B cell (primary cell): ENCODE results near the gene FAM120B. TPM values are rescaled to one million over a fixed set of nuclear protein-coding genes. Genes with fewer than 3 reads are reported as not detected.

ENCODE experiments used
- ATAC-seq: fragments of 200-7000 bp; cut with Tn5 transposase; one replicate; pipeline ENCODE4 v1.10.0; 2021; ENCODE audit warnings: low read depth, mild to moderate bottlenecking, moderate number of reproducible peaks, moderate library complexity
- CTCF ChIA-PET: fragments of 350-600 bp; sonication (Branson Sonifier 250); formaldehyde crosslinking; loops from one replicate; lab custom pipeline; 2021; ENCODE audit warnings: antibody characterized with exemption, inconsistent platforms; lab: Charles Lee
- POLR2A ChIA-PET: fragments of 350-600 bp; sonication (Branson Sonifier 250); formaldehyde crosslinking; loops from one replicate; lab custom pipeline; 2021; ENCODE audit warnings: antibody characterized with exemption; lab: Charles Lee
- DNase-seq: peaks from one replicate; pipeline ENCODE4 v3.0.0; 2013
- H2AFZ ChIP-seq: 2 replicates; pipeline ENCODE4 v1.6.1; 2012; ENCODE audit warnings: mild to moderate bottlenecking, low read depth, low read length; ENCODE audit not compliant: insufficient read depth, poor library complexity, severe bottlenecking
- H3K27ac ChIP-seq, 2 donors: 1 replicate in 1 of 2; 2 replicates in 1 of 2; pipeline ENCODE4 v1.5.1; 2012 to 2013; ENCODE audit warnings: low read length in 2 of 2, mild to moderate bottlenecking in 2 of 2, moderate library complexity in 1 of 2
- H3K27me3 ChIP-seq, 4 experiments: fragments of 200-600 bp in 1 of 4; sonication (generic) in 1 of 4; replicated peaks in 1 of 4; 1 replicate in 2 of 4; 2 replicates in 2 of 4; pipeline versions ENCODE4 v1.6.1 to v1.7.0; 2013 to 2016; ENCODE audit warnings: low read length in 3 of 4, mild to moderate bottlenecking in 2 of 4, mixed read lengths in 1 of 4, moderate library complexity in 1 of 4; ENCODE audit not compliant: insufficient read depth in 4 of 4, control insufficient read depth in 3 of 4; ENCODE audit errors: control extremely low read depth in 1 of 4
- H3K36me3 ChIP-seq, 2 experiments: replicated peaks in 1 of 2; 1 replicate in 1 of 2; 2 replicates in 1 of 2; pipeline versions ENCODE4 v1.6.1 to v1.7.1; 2013; ENCODE audit warnings: low read length in 1 of 2; ENCODE audit not compliant: insufficient read depth in 2 of 2, control insufficient read depth in 1 of 2; ENCODE audit errors: control extremely low read depth in 1 of 2, extremely low read depth in 1 of 2
- H3K4me1 ChIP-seq, 2 donors: fragments of 200-600 bp in 1 of 2; sonication (generic) in 1 of 2; 1 replicate in 1 of 2; 2 replicates in 1 of 2; pipeline versions ENCODE4 v1.5.1 to v1.6.1; 2013 to 2017; ENCODE audit warnings: low read length in 2 of 2; ENCODE audit not compliant: control insufficient read depth in 2 of 2, insufficient read depth in 2 of 2
- H3K4me2 ChIP-seq: replicated peaks from 2 replicates; pipeline ENCODE3; 2012; ENCODE audit warnings: mild to moderate bottlenecking, low read depth, low read length; ENCODE audit not compliant: poor library complexity, severe bottlenecking
- H3K4me3 ChIP-seq, 5 experiments: fragments of 200-600 bp in 1 of 5; sonication (generic) in 1 of 5; 1 replicate in 3 of 5; 2 replicates in 2 of 5; pipeline versions ENCODE4 v1.5.1 to v1.7.0; 2011 to 2016; ENCODE audit warnings: low read length in 4 of 5, mild to moderate bottlenecking in 4 of 5, low read depth in 2 of 5, control low read depth in 1 of 5, moderate library complexity in 1 of 5; ENCODE audit not compliant: insufficient read depth in 1 of 5; ENCODE audit errors: control extremely low read depth in 1 of 5, extremely low read depth in 1 of 5
- H3K79me2 ChIP-seq: fragments of 200-600 bp; sonication (generic); one replicate; pipeline ENCODE4 v1.6.0; 2016; ENCODE audit warnings: low read length; ENCODE audit not compliant: control insufficient read depth, insufficient read depth
- H3K9ac ChIP-seq: fragments of 200-600 bp; sonication (generic); 2 replicates; pipeline ENCODE4 v1.6.1; 2017; ENCODE audit warnings: mild to moderate bottlenecking, low read length, moderate library complexity
- H3K9me3 ChIP-seq, 3 donors: one replicate each; pipeline versions ENCODE4 v1.6.1 to v1.7.1; 2013; ENCODE audit warnings: low read length in 2 of 3; ENCODE audit not compliant: control insufficient read depth in 2 of 3, insufficient read depth in 1 of 3; ENCODE audit errors: control extremely low read depth in 1 of 3
- H4K20me1 ChIP-seq: 2 replicates; pipeline ENCODE4 v1.6.0; 2012; ENCODE audit warnings: mild to moderate bottlenecking, low read length; ENCODE audit not compliant: insufficient read depth, control insufficient read depth, poor library complexity, severe bottlenecking
- H3K27ac Mint-ChIP-seq: one replicate; pipeline ENCODE4 v1.8.0; 2021; ENCODE audit warnings: mixed read lengths
- H3K27me3 Mint-ChIP-seq: one replicate; pipeline ENCODE4 v1.8.0; 2021; ENCODE audit warnings: mixed read lengths
- H3K4me1 Mint-ChIP-seq: one replicate; pipeline ENCODE4 v1.8.0; 2021; ENCODE audit warnings: mixed read lengths
- H3K4me3 Mint-ChIP-seq: one replicate; pipeline ENCODE4 v1.8.0; 2021; ENCODE audit warnings: mixed read lengths
- H3K9me3 Mint-ChIP-seq: one replicate; pipeline ENCODE4 v1.8.0; 2022; ENCODE audit warnings: mixed read lengths; ENCODE audit not compliant: insufficient read depth
- CTCF ChIP-seq: fragments of 200-600 bp; IDR thresholded peaks from one replicate; pipeline ENCODE4 v1.8.0; 2022; ENCODE audit warnings: antibody characterized with exemption, mild to moderate bottlenecking
- EZH2 ChIP-seq: IDR thresholded peaks from 2 replicates; pipeline ENCODE4 v1.6.1; 2012; ENCODE audit warnings: borderline replicate concordance, low read depth, mild to moderate bottlenecking, moderate library complexity, low read length; ENCODE audit not compliant: insufficient read depth, poor library complexity, severe bottlenecking
- WGBS: methylation state at CpG from one replicate; pipeline ENCODE4 v1.1.5; 2013; ENCODE audit warnings: missing lambda C conversion rate; ENCODE audit not compliant: insufficient coverage; 5-methylcytosine and 5-hydroxymethylcytosine counted together
- intact Hi-C: fragments of 100-400 bp; cut with micrococcal nuclease; formaldehyde crosslinking; loops from one replicate; pipeline ENCODE4 v1.10.0; 2022
- polyA plus RNA-seq: library from polyadenylated mRNA; depleted of rRNA; stranded (reverse); fragments of >200 nt; gene quantifications from 2 replicates; pipeline ENCODE4 v1.2.3, GENCODE V29; 2012
- total RNA-seq, 2 donors: library from RNA; stranded (reverse); fragments of 120-200 nt in 1 of 2; gene quantifications; 1 replicate in 1 of 2; 2 replicates in 1 of 2; pipeline versions ENCODE4 v1.2.3 to v1.2.4, GENCODE V29; 2013 to 2022

FAM120B gene
- total and polyA plus RNA-seq, 2 donors (not counting 1 experiment from before 2014, with no cell fraction given): 12.5 to 51.7 TPM

GRCh38 chr6:170295510-170296422 is 10.8 kb upstream of the FAM120B start:
- Histone ChIP-seq H4K20me1 (peaks cover 11% of the 10 kb centered on the region), H3K79me2 (no peaks in the 10 kb centered on the region), H3K36me3 (no peaks in the 10 kb centered on the region), H3K9me3 (peaks cover 0 to 9% (median 0%) of the 10 kb centered on the region in 3 donors), H2AFZ (peak overlapping the region; percentile 91), H3K4me3 (peak overlapping the region; percentile 7 to 70 (median 49)), H3K9ac (peak overlapping the region; percentile 63), H3K27ac (no peak overlapping the region), H3K4me2 (peak overlapping the region; percentile 98), H3K27me3 (peaks cover 0 to 88% (median 59%) of the 10 kb centered on the region in 4 experiments), H3K4me1 (peaks cover 48 to 69% of the 10 kb centered on the region in 2 donors)
- H3K9me3 Mint-ChIP-seq: no peaks in the 10 kb centered on the region
- peak overlapping the region; percentile 46 for H3K27ac Mint-ChIP-seq
- POLR2A ChIA-PET: interaction anchor here (1.3 kb wide), 1 partner anchor 10 kb away, joined by 3 read pairs; the partner anchor contains the start of gene FAM120B
- peak; percentile 87 for DNase-seq
- peak; percentile 68 for ATAC-seq
- peaks cover 71% of the 10 kb centered on the region for H3K27me3 Mint-ChIP-seq
- peak overlapping the region; percentile 85 for H3K4me3 Mint-ChIP-seq
- TF ChIP-seq EZH2 (peak; percentile 82), CTCF (no peak)
- 2% methylated on average over 103 of the region's 109 CpGs for WGBS
- CTCF ChIA-PET: interaction anchor here (1.6 to 1.8 kb wide), 3 partner anchors 18 to 506 kb away, joined by 3 to 6 read pairs (median 6); no protein-coding TSS in a partner anchor
- H3K4me1 Mint-ChIP-seq: peaks cover 43% of the 10 kb centered on the region
- intact Hi-C loops: loop anchor here (1.0 to 10.0 kb wide), 2 partner anchors 11 to 571 kb away; partner anchors contain the start of genes FAM120B and PHF10
